ENCODE results near the gene LOC101059915.

DNA sequence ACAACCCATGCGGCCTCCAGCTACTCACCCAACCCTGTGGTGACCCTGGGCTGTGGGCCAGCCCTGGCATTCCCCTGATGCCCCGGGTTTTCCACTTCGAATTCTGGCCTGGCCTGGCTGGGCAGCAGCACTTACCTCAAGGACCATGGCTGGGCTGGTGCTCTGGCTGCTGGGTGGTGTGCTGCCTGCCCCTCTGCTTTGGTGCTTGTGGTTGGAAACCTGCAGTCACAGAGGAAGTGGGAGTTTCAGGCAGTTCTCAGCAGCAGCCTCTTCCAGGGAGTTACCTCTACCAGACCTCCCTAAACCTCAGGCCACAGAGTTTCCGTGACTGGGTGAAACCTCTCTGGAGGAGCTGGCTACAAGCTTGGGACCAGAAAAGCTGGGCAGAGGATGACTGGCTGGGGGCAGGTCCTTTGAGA is 49.0 kb upstream of the LOC101059915 start, which contains the start of gene CXCR3:
- TF ChIP-seq, protein P1, sequence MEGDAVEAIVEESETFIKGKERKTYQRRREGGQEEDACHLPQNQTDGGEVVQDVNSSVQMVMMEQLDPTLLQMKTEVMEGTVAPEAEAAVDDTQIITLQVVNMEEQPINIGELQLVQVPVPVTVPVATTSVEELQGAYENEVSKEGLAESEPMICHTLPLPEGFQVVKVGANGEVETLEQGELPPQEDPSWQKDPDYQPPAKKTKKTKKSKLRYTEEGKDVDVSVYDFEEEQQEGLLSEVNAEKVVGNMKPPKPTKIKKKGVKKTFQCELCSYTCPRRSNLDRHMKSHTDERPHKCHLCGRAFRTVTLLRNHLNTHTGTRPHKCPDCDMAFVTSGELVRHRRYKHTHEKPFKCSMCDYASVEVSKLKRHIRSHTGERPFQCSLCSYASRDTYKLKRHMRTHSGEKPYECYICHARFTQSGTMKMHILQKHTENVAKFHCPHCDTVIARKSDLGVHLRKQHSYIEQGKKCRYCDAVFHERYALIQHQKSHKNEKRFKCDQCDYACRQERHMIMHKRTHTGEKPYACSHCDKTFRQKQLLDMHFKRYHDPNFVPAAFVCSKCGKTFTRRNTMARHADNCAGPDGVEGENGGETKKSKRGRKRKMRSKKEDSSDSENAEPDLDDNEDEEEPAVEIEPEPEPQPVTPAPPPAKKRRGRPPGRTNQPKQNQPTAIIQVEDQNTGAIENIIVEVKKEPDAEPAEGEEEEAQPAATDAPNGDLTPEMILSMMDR (IDR thresholded peaks at IDR 0.05 in 4 of 5, conservative IDR thresholded peaks at IDR 0.05 in 1 of 5), result no peak
- no peak for TF ChIP-seq POLR2A (IDR thresholded peaks at IDR 0.05)
